ENCODE measurements around the gene L3MBTL4. TPM values are rescaled to one million over a fixed set of nuclear protein-coding genes. Genes with fewer than 3 reads are reported as not detected.

Gene L3MBTL4
- total RNA-seq, 1 experiment from 2014 or later = not detected

- POLR2A ChIA-PET (ENCODE audit: unreplicated experiment) = no interaction called here
- no peaks in the 10 kb centered on the region for H3K36me3 ChIP-seq (ENCODE audit: low read depth)
- no TSS peak for BruUV-seq (replicated peaks)
- H3K27ac ChIP-seq = no peak overlapping the region
- no peaks in the 10 kb centered on the region for H3K9me2 ChIP-seq (ENCODE audit: insufficient read depth)
- no peaks in the 10 kb centered on the region for H3K79me2 ChIP-seq (ENCODE audit: low read depth)
- no peaks in the 10 kb centered on the region for H3F3A ChIP-seq (ENCODE audit: insufficient read depth, low read depth)
- DNase-seq = no peak
- H3K4me1 ChIP-seq (replicated peaks; ENCODE audit: insufficient read depth) = no peaks in the 10 kb centered on the region
- H3K9me3 ChIP-seq (ENCODE audit: insufficient read depth, low read depth) = no peaks in the 10 kb centered on the region
- no peaks in the 10 kb centered on the region for H4K20me1 ChIP-seq (ENCODE audit: insufficient read depth)
- H2AFZ ChIP-seq = no peak overlapping the region
- intact Hi-C loops (cut with micrococcal nuclease; ENCODE audit: unreplicated experiment) = no loop called here
- peaks cover 35% of the 10 kb centered on the region for H3K27me3 ChIP-seq (ENCODE audit: insufficient read depth, low read depth)
- TF ChIP-seq EZH2 (IDR thresholded peaks at IDR 0.05; ENCODE audit: low read depth) = no peak
- TF ChIP-seq CTCF (conservative IDR thresholded peaks at IDR 0.05) = no peak
- CTCF ChIA-PET = no interaction called here
- no peak overlapping the region for H3K4me3 ChIP-seq
- H3K4me2 ChIP-seq = no peak overlapping the region
Observed at GRCh38 chr18:5914951-5915350, 499.8 kb downstream of the L3MBTL4 start.

GRCh38 chr18:5914016-5914415 lies 500.7 kb downstream of the L3MBTL4 start:
- intact Hi-C loops (cut with micrococcal nuclease; ENCODE audit: unreplicated experiment) = no loop called here
- no peak for TF ChIP-seq CTCF (conservative IDR thresholded peaks at IDR 0.05)
- no peak for TF ChIP-seq EZH2 (IDR thresholded peaks at IDR 0.05; ENCODE audit: low read depth)

GRCh38 chr18:5912566-5912965 lies 502.1 kb downstream of the L3MBTL4 start:
- TF ChIP-seq EZH2 (IDR thresholded peaks at IDR 0.05; ENCODE audit: low read depth) (no peak), CTCF (conservative IDR thresholded peaks at IDR 0.05) (no peak)
- Histone ChIP-seq H3K27ac (no peak overlapping the region), H3K4me3 (no peak overlapping the region), H3K27me3 (ENCODE audit: insufficient read depth, low read depth) (peaks cover 31% of the 10 kb centered on the region), H3F3A (ENCODE audit: insufficient read depth, low read depth) (no peaks in the 10 kb centered on the region), H4K20me1 (ENCODE audit: insufficient read depth) (no peaks in the 10 kb centered on the region), H2AFZ (no peak overlapping the region), H3K4me2 (no peak overlapping the region), H3K9me2 (ENCODE audit: insufficient read depth) (no peaks in the 10 kb centered on the region), H3K36me3 (ENCODE audit: low read depth) (no peaks in the 10 kb centered on the region), H3K9me3 (ENCODE audit: insufficient read depth, low read depth) (no peaks in the 10 kb centered on the region), H3K79me2 (ENCODE audit: low read depth) (no peaks in the 10 kb centered on the region), H3K4me1 (replicated peaks; ENCODE audit: insufficient read depth) (no peaks in the 10 kb centered on the region)
- POLR2A ChIA-PET (ENCODE audit: unreplicated experiment) = no interaction called here
- intact Hi-C loops (cut with micrococcal nuclease; ENCODE audit: unreplicated experiment) = no loop called here
- no TSS peak for BruUV-seq (replicated peaks)
- DNase-seq = no peak
- CTCF ChIA-PET = no interaction called here

More at GRCh38 chr18:5914016-5914415, 500.7 kb downstream of the L3MBTL4 start:
- ChIA-PET POLR2A (ENCODE audit: unreplicated experiment) (no interaction called here), CTCF (no interaction called here)
- no peak overlapping the region for H3K27ac ChIP-seq
- no peaks in the 10 kb centered on the region for H3K9me2 ChIP-seq (ENCODE audit: insufficient read depth)
- no peaks in the 10 kb centered on the region for H3F3A ChIP-seq (ENCODE audit: insufficient read depth, low read depth)
- H3K27me3 ChIP-seq (ENCODE audit: insufficient read depth, low read depth) = peaks cover 35% of the 10 kb centered on the region
- H4K20me1 ChIP-seq (ENCODE audit: insufficient read depth) = no peaks in the 10 kb centered on the region
- no peaks in the 10 kb centered on the region for H3K36me3 ChIP-seq (ENCODE audit: low read depth)
- no peak for DNase-seq
- H3K79me2 ChIP-seq (ENCODE audit: low read depth) = no peaks in the 10 kb centered on the region
- H3K4me1 ChIP-seq (replicated peaks; ENCODE audit: insufficient read depth) = no peaks in the 10 kb centered on the region
- H3K4me3 ChIP-seq = no peak overlapping the region
- H2AFZ ChIP-seq = no peak overlapping the region
- BruUV-seq (replicated peaks) = no TSS peak
- H3K9me3 ChIP-seq (ENCODE audit: insufficient read depth, low read depth) = no peaks in the 10 kb centered on the region
- H3K4me2 ChIP-seq = no peak overlapping the region
